Measurements from ENCODE around the gene CCDC188. TPM values are rescaled to one million over a fixed set of nuclear protein-coding genes. Genes with fewer than 3 reads are reported as not detected.

CCDC188 gene
- total and polyA plus RNA-seq, 10 of the 15 experiments (the other 5 are each of a cell fraction or from before 2014, with no cell fraction given): not detected

GRCh38 chr22:20181194-20181883, 30.5 kb upstream of the CCDC188 start:
- Histone ChIP-seq H3K27me3 (replicated peaks in 1 of 2; ENCODE audit: control insufficient read depth in 2 of 2, insufficient read depth in 2 of 2, low read length in 1 of 2) (no peaks in the 10 kb centered on the region; a peak in 1 of 4 replicates), H3K4me2 (ENCODE audit: control insufficient read depth, insufficient read depth) (no peak overlapping the region), H3K36me3 (ENCODE audit: control insufficient read depth in 2 of 2, insufficient read depth in 2 of 2, low read length in 1 of 2) (no peaks in the 10 kb centered on the region), H3K4me3 (no peak overlapping the region), H3K79me2 (ENCODE audit: control insufficient read depth, insufficient read depth, low read length) (no peaks in the 10 kb centered on the region), H3K9ac (ENCODE audit: control insufficient read depth, insufficient read depth, low read length) (no peak overlapping the region), H3K9me3 (replicated peaks; ENCODE audit: control insufficient read depth, insufficient read depth, low read length) (no peaks in the 10 kb centered on the region), H4K20me1 (ENCODE audit: control insufficient read depth, insufficient read depth) (no peaks in the 10 kb centered on the region), H3K27ac (ENCODE audit: control insufficient read depth, insufficient read depth) (no peak overlapping the region), H2AFZ (ENCODE audit: control insufficient read depth, low read depth, low read length) (no peak overlapping the region), H3K4me1 (ENCODE audit: control insufficient read depth, insufficient read depth, low read length) (no peaks in the 10 kb centered on the region)
- no TSS peak for BruUV-seq (replicated peaks)
- intact Hi-C loops (cut with micrococcal nuclease; ENCODE audit: unreplicated experiment): no loop called here
- in situ Hi-C loops (cut with MboI): no loop called here
- no peak for FAIRE-seq
- WGBS (ENCODE audit: insufficient coverage, insufficient replicate concordance, low lambda C conversion rate, missing lambda C conversion rate): 39% methylated on average over 14 of the region's 17 CpGs
- peak; percentile 29; the same call in 2 of the 3 replicates for ATAC-seq
- ChIA-PET POLR2A (no interaction called here), RAD21 (ENCODE audit: unreplicated experiment) (interaction anchor here (1.3 to 1.6 kb wide), 2 partner anchors 33 to 58 kb away, joined by 4 to 6 read pairs; no protein-coding TSS in a partner anchor), CTCF (interaction anchor here (1.0 to 1.4 kb wide), 3 partner anchors 56 to 66 kb away, joined by 3 to 10 read pairs (median 3); no protein-coding TSS in a partner anchor), SMC1A (ENCODE audit: uncharacterized antibody, unreplicated experiment) (interaction anchor here (2.0 kb wide), 1 partner anchor 57 kb away, joined by 4 read pairs; no protein-coding TSS in a partner anchor)
- TF ChIP-seq CREM (IDR thresholded peaks at IDR 0.05; ENCODE audit: low read depth) (no peak), JUNB (IDR thresholded peaks at IDR 0.05) (no peak), DPF2 (IDR thresholded peaks at IDR 0.05) (no peak), BMI1 (IDR thresholded peaks at IDR 0.05; ENCODE audit: borderline replicate concordance) (no peak), SMAD5 (IDR thresholded peaks at IDR 0.05; ENCODE audit: low read depth) (no peak), POLR2AphosphoS2 (IDR thresholded peaks at IDR 0.05; ENCODE audit: low read depth, low read length) (no peak), ZNF274 (IDR thresholded peaks at IDR 0.05; ENCODE audit: insufficient read depth, insufficient read length) (no peak), CHD1 (IDR thresholded peaks at IDR 0.05; ENCODE audit: low read depth, low read length) (no peak), ATF7 (IDR thresholded peaks at IDR 0.05; ENCODE audit: low read depth) (no peak), NR2F1 (conservative IDR thresholded peaks at IDR 0.05) (no peak), RCOR1 (conservative IDR thresholded peaks at IDR 0.05; ENCODE audit: low read depth, low read length) (no peak), ZNF622 (IDR thresholded peaks at IDR 0.05) (no peak), MYC (IDR thresholded peaks at IDR 0.05; ENCODE audit: insufficient read depth, insufficient read length, insufficient replicate concordance, low read length, severe bottlenecking) (no peak), TBL1XR1 (IDR thresholded peaks at IDR 0.05; ENCODE audit: low read depth, low read length) (no peak), ZZZ3 (IDR thresholded peaks at IDR 0.05; ENCODE audit: control insufficient read depth, insufficient read length, low read depth) (no peak), ZNF217 (IDR thresholded peaks at IDR 0.05) (no peak), MEF2A (IDR thresholded peaks at IDR 0.05; ENCODE audit: insufficient read depth, low read depth, low read length) (no peak), E2F4 (IDR thresholded peaks at IDR 0.05; ENCODE audit: low read depth, low read length) (no peak)
- TF ChIP-seq, protein P1, sequence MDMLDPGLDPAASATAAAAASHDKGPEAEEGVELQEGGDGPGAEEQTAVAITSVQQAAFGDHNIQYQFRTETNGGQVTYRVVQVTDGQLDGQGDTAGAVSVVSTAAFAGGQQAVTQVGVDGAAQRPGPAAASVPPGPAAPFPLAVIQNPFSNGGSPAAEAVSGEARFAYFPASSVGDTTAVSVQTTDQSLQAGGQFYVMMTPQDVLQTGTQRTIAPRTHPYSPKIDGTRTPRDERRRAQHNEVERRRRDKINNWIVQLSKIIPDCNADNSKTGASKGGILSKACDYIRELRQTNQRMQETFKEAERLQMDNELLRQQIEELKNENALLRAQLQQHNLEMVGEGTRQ (IDR thresholded peaks at IDR 0.05; ENCODE audit: borderline replicate concordance, low read depth, low read length): no peak
- TF ChIP-seq, protein P2, sequence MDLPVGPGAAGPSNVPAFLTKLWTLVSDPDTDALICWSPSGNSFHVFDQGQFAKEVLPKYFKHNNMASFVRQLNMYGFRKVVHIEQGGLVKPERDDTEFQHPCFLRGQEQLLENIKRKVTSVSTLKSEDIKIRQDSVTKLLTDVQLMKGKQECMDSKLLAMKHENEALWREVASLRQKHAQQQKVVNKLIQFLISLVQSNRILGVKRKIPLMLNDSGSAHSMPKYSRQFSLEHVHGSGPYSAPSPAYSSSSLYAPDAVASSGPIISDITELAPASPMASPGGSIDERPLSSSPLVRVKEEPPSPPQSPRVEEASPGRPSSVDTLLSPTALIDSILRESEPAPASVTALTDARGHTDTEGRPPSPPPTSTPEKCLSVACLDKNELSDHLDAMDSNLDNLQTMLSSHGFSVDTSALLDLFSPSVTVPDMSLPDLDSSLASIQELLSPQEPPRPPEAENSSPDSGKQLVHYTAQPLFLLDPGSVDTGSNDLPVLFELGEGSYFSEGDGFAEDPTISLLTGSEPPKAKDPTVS (IDR thresholded peaks at IDR 0.05; ENCODE audit: low read depth, low read length): no peak
- no peak for DNase-seq (ENCODE audit: low read depth, low spot score)

All from GM12878 (cell line).